Measurements from ENCODE around the gene ALOX12B.

DNA sequence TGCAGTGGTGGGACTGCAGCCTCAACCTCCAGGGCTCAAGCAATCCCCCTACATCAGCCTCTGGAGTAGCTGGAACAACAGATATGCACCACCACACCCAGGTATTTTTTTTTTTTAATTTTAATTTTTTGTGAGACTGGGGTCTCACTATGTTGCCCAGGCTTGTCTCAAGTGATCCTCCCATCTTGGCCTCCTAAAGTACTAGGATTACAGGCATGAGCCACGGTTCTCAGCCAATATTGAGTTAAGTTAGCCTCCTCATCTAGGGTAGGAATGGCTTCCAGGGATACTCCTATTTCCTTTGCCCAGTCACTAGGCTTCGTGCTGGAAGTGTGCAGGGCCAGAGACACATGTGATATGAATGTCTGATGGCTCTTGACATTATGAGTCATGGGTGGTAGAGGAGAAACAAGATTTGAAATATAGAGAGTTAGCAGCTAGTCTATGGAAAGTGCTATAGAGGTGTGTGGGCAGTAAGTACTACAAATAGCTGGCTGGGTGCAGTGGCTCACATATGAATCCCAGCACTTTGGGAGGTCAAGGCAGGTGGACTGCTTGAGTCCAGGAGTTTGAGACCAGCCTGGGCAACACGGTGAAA lies 44.4 kb upstream of the ALOX12B start:
- TF ChIP-seq, protein P1, sequence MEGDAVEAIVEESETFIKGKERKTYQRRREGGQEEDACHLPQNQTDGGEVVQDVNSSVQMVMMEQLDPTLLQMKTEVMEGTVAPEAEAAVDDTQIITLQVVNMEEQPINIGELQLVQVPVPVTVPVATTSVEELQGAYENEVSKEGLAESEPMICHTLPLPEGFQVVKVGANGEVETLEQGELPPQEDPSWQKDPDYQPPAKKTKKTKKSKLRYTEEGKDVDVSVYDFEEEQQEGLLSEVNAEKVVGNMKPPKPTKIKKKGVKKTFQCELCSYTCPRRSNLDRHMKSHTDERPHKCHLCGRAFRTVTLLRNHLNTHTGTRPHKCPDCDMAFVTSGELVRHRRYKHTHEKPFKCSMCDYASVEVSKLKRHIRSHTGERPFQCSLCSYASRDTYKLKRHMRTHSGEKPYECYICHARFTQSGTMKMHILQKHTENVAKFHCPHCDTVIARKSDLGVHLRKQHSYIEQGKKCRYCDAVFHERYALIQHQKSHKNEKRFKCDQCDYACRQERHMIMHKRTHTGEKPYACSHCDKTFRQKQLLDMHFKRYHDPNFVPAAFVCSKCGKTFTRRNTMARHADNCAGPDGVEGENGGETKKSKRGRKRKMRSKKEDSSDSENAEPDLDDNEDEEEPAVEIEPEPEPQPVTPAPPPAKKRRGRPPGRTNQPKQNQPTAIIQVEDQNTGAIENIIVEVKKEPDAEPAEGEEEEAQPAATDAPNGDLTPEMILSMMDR (IDR thresholded peaks at IDR 0.05; ENCODE audit: insufficient read depth, low read length, poor library complexity, severe bottlenecking): no peak
- no peak for TF ChIP-seq EZH2phosphoT487 (conservative IDR thresholded peaks at IDR 0.05; ENCODE audit: low read length)
